Colonic mucosa (tissue), 4 donors: Measurements from ENCODE around the gene NTF4. TPM values are rescaled to one million over a fixed set of nuclear protein-coding genes. Genes with fewer than 3 reads are reported as not detected.

ENCODE experiments used
- DNase-seq: peaks from one replicate; pipeline ENCODE4 v3.0.0-alpha.2; 2020
- H3K27ac ChIP-seq: fragments of 200-600 bp; one replicate; pipeline ENCODE4 v1.8.0; 2021
- H3K27me3 ChIP-seq: fragments of 200-600 bp; one replicate; pipeline ENCODE4 v1.8.0; 2021
- H3K36me3 ChIP-seq: fragments of 200-600 bp; one replicate; pipeline ENCODE4 v1.8.0; 2021
- H3K4me1 ChIP-seq: fragments of 200-600 bp; one replicate; pipeline ENCODE4 v1.8.0; 2021; ENCODE audit warnings: mild to moderate bottlenecking
- H3K4me3 ChIP-seq: fragments of 200-600 bp; one replicate; pipeline ENCODE4 v1.8.0; 2021
- H3K9ac ChIP-seq, 2 donors: one replicate each; pipeline ENCODE4 v1.7.0; 2013; ENCODE audit warnings: control low read depth in 2 of 2, low read depth in 2 of 2, low read length in 2 of 2
- H3K9me3 ChIP-seq: fragments of 200-600 bp; one replicate; pipeline ENCODE4 v1.8.0; 2021
- intact Hi-C: fragments of 100-400 bp; cut with DNase I; formaldehyde crosslinking; loops from one replicate; pipeline ENCODE4 v1.14.1; 2022
- total RNA-seq, 2 donors: library from RNA; stranded (reverse); fragmentation: NEBNext Ultra II Directional in 1 of 2; extraction: Animal tissue kit (Norgen Biotek cat#: 25700) in 1 of 2; gene quantifications; one replicate each; pipeline ENCODE4 v1.2.1, GENCODE V29; 2021
- TF ChIP-seq, protein P1 (sequence below): fragments of 200-600 bp; IDR thresholded peaks from one replicate; pipeline ENCODE4 v1.8.0; 2022; ENCODE audit warnings: antibody characterized with exemption, mild to moderate bottlenecking
- donor health status: healthy.
- donor health status: DM: no; HTN: no; CAD: no.
- donor health status: DM: no; HTN: no; CAD: no.

NTF4 gene
- total RNA-seq, 2 donors from 2014 or later: not detected

- Histone ChIP-seq H3K27me3 (no peaks in the 10 kb centered on the region), H3K9me3 (no peaks in the 10 kb centered on the region), H3K4me1 (no peaks in the 10 kb centered on the region), H3K9ac (no peak overlapping the region), H3K4me3 (no peak overlapping the region), H3K27ac (no peak overlapping the region), H3K36me3 (no peaks in the 10 kb centered on the region)
- intact Hi-C loops: no loop called here
- no peak for DNase-seq
- TF ChIP-seq, protein P1, sequence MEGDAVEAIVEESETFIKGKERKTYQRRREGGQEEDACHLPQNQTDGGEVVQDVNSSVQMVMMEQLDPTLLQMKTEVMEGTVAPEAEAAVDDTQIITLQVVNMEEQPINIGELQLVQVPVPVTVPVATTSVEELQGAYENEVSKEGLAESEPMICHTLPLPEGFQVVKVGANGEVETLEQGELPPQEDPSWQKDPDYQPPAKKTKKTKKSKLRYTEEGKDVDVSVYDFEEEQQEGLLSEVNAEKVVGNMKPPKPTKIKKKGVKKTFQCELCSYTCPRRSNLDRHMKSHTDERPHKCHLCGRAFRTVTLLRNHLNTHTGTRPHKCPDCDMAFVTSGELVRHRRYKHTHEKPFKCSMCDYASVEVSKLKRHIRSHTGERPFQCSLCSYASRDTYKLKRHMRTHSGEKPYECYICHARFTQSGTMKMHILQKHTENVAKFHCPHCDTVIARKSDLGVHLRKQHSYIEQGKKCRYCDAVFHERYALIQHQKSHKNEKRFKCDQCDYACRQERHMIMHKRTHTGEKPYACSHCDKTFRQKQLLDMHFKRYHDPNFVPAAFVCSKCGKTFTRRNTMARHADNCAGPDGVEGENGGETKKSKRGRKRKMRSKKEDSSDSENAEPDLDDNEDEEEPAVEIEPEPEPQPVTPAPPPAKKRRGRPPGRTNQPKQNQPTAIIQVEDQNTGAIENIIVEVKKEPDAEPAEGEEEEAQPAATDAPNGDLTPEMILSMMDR: no peak
Measured at GRCh38 chr19:49011194-49011593, 53.4 kb downstream of the NTF4 start.

Other genes starting within 250 kb of the NTF4 start
- 1 to 10 TPM in 1 of 2 donors, under 1 TPM in 1; 0.79 to 2.8 TPM for gene HSD17B14, start 228.3 kb downstream of the NTF4 start, total RNA-seq
- gene PLEKHA4, start 196.2 kb downstream of the NTF4 start, total RNA-seq: 1 to 10 TPM; 5.6 to 6.6 TPM
- 10 to 100 TPM; 23.9 to 33.3 TPM for gene PPP1R15A, start 192.4 kb downstream of the NTF4 start, total RNA-seq
- not detected for gene TULP2, start 166.1 kb downstream of the NTF4 start, total RNA-seq
- 100 to 1,000 TPM; 180 to 184 TPM for gene NUCB1, start 164.5 kb downstream of the NTF4 start, total RNA-seq
- 1 to 10 TPM in 1 of 2 donors, not detected in 1; 1.5 TPM for gene DHDH, start 131.1 kb downstream of the NTF4 start, total RNA-seq
- gene BAX, start 109.9 kb downstream of the NTF4 start, total RNA-seq: 100 to 1,000 TPM; 144 to 223 TPM
- 1,000 to 10,000 TPM; 1,463 to 1,600 TPM for gene FTL, start 99.5 kb downstream of the NTF4 start, total RNA-seq
- gene GYS1, start 71.5 kb downstream of the NTF4 start, total RNA-seq: 10 to 100 TPM; 48.8 to 54.7 TPM
- gene RUVBL2, start 70.9 kb downstream of the NTF4 start, total RNA-seq: 100 to 1,000 TPM in 1 of 2 donors, 10 to 100 TPM in 1; 54.1 to 151 TPM
- gene LHB, start 47.7 kb downstream of the NTF4 start, total RNA-seq: not detected
- gene CGB3, start 40.5 kb downstream of the NTF4 start, total RNA-seq: not detected
- gene CGB2, start 32.9 kb downstream of the NTF4 start, total RNA-seq: not detected
- gene CGB1, start 27.9 kb downstream of the NTF4 start, total RNA-seq: not detected
- gene CGB5, start 21.0 kb downstream of the NTF4 start, total RNA-seq: not detected
- gene CGB8, start 15.7 kb downstream of the NTF4 start, total RNA-seq: not detected
- gene CGB7, start 7.1 kb downstream of the NTF4 start, total RNA-seq: not detected
- not detected for gene KCNA7, start 7.9 kb upstream of the NTF4 start, total RNA-seq
- gene SNRNP70, start 20.6 kb upstream of the NTF4 start, total RNA-seq: 100 to 1,000 TPM; 124 to 204 TPM
- gene LIN7B, start 49.6 kb upstream of the NTF4 start, total RNA-seq: 10 to 100 TPM; 11.8 to 14.6 TPM
- 1 to 10 TPM; 3.5 to 4.8 TPM for gene C19orf73, start 54.3 kb upstream of the NTF4 start, total RNA-seq
- gene PPFIA3, start 54.7 kb upstream of the NTF4 start, total RNA-seq: 10 to 100 TPM; 27.5 to 36.3 TPM
- gene HRC, start 90.6 kb upstream of the NTF4 start, total RNA-seq: 1 to 10 TPM in 1 of 2 donors, under 1 TPM in 1; 0.53 to 1.8 TPM
- gene TRPM4, start 93.0 kb upstream of the NTF4 start, total RNA-seq: 100 to 1,000 TPM; 175 to 307 TPM